ENCODE data around the gene HYI.

HYI gene

DNA sequence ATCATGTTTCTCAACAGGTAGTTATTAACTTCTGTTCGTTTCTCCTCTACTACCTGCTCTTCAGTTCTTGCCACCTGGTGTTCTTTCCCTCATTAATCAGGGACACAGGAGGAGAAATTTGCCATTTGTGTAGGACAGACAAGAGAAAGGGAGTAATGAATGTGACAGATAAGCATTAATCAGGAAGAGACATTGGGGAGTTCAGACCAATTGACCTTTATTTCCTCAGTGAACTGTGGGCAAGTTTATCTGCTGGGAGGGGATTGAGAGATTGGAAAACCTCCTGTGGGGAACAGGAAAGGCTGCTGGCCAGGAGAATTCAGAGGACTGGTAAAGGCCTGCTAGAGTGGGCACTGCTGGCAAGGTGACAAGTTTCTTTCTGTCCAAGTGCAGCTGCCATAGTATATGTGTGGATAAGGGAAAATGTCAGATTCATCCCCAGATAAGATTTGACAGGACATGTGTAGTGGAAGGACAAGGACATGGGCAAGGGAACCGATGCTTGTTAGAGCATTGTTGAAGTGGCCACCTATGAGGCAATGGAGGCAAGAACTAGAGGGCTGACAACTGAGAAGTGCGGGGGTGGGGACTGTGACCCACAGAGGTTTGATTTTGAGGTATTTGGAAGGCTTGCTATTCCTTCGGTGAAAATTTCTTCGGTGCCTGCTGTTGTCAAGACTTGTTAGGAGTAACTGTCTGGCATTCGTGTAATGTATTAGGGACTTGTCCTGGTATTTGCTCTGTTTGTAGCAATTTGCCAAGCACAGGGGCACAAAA is 51.5 kb downstream of the HYI start:
- TF ChIP-seq EP300 (IDR thresholded peaks at IDR 0.05; ENCODE audit: borderline replicate concordance) (no peak), CREB1 (IDR thresholded peaks at IDR 0.05; ENCODE audit: low read depth) (no peak), ZBTB7A (IDR thresholded peaks at IDR 0.05; ENCODE audit: low read depth) (no peak), RAD21 (IDR thresholded peaks at IDR 0.05; ENCODE audit: low read depth) (no peak)
- TF ChIP-seq, protein P1, sequence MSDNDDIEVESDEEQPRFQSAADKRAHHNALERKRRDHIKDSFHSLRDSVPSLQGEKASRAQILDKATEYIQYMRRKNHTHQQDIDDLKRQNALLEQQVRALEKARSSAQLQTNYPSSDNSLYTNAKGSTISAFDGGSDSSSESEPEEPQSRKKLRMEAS (IDR thresholded peaks at IDR 0.05) = no peak

All from Ishikawa (cell line).